Peyer's patch (tissue), 4 donors: ENCODE results near the gene XPR1.

Source experiments
- CTCF ChIP-seq, 6 experiments: fragments of 450-650 bp in 4 of 6; fragments of 200-600 bp in 2 of 6; sonication (generic) in 1 of 6; IDR thresholded peaks; one replicate each; pipeline ENCODE4 v1.5.1; 2017 to 2019; ENCODE audit warnings: antibody characterized with exemption in 6 of 6, mild to moderate bottlenecking in 3 of 6, moderate library complexity in 1 of 6
- POLR2A ChIP-seq, 2 donors: fragments of 450-650 bp; IDR thresholded peaks; one replicate each; pipeline ENCODE4 v1.5.1; 2017; ENCODE audit warnings: antibody characterized with exemption in 2 of 2, mild to moderate bottlenecking in 2 of 2, moderate library complexity in 2 of 2

GRCh38 chr1:180791806-180792205 is 160.0 kb downstream of the XPR1 start:
- no peak for TF ChIP-seq CTCF (IDR thresholded peaks at IDR 0.05)
- TF ChIP-seq POLR2A (IDR thresholded peaks at IDR 0.05) = no peak
